CD4-positive, alpha-beta T cell treated with Interferon alpha-2 for 1 hour (primary cell): ENCODE measurements around the gene GFPT2.

Experiments used
- DNase-seq, 2 donors: peaks; one replicate each; pipeline ENCODE4 v3.0.0-alpha.2; 2020 to 2022

Gene GFPT2

DNA sequence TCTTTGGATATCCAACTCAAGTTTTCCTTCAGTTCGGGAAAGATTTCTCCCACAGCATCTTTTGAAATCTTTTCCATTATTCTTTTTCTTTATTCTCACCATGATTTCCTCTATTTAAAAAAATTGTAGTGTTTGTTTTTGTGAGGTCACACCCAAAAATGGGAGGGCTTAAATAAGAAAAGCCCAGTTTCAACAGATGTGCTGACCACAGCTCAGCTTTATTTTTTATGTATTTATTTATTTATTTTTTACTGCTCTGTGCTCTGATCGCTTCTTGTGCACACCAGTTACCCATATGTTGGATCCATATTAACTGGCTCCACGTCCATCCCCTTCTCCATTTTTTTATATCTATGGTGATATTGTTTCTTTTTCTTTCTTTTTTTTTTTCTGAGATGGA is 20.3 kb downstream of the GFPT2 start:
- no peak for DNase-seq

DNA sequence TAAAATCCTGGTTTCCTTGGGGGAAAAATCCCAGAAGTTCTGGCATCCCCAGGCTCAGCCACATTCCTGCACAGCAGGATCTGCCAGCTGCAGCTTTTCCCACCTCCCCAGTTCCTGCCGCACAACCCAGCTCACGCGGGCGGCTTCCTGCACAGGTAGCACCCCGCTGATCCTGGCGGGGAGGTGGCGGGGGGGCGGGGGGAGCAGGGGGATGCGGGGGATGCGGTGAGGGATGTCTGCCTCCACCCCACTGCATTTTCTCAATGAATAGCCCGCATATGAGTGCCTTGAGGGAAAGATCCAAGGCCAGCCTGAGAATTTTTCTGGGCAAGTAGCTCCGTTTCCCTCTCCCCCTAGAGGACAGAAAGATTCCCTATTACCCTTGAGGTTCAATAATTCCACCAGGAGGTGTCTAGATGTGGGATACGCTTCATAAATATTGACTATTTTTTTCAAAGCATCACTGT is 21.1 kb downstream of the GFPT2 start:
- DNase-seq, result no peak

DNA sequence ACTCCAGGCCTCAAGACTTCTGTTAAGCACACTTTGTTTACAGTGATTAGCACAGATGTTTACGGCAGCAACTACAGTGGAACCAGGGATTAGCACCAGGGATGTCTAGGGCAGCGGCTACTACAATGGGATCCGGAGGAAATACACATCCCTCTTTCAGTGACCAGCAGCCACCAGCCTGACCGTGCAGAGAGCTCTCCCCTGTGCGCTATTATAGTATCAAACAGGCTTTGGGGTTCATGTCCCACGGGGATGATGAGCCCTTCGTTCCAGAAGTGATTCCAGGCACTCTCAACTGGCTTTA is 21.5 kb downstream of the GFPT2 start:
- DNase-seq, result no peak

DNA sequence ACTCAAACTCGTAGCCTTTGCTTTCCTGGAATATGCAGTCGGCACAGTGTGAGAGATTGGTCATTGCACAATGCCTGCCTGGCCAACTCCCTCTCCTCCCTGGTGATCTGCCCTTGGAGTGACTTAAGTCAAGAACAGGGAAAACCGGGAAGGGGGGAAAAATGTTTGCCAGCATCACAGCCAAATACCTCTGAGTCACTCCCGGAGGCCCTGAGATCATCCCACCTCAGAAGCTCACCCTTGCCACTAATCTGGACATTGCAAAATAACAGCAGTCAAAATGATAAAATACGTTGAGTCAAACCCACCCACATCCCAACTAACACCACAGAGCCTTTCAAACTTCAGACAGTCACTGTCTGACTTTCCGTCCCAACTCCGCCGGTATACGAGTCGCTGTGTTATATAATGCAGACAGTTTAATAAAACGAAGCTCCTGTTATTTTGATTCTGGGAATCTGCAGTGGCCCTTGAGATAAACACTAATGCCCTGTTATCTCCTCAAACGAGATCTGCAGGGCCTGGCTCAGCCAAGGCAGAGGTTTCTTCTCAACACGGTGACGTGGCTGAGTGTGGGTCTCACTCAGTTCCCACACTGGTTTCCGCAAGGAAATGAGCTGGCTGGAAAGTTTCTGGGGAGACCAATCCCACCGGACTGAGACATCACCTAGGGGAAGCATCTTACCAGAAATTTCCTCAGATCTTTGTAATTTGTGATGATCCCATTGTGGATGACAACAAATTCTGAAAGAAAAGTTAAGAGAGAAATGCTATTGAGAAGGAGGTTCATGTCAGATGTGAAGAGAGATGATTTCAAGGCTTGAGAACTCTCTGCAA is 22.1 kb downstream of the GFPT2 start:
- DNase-seq, result no peak

DNA sequence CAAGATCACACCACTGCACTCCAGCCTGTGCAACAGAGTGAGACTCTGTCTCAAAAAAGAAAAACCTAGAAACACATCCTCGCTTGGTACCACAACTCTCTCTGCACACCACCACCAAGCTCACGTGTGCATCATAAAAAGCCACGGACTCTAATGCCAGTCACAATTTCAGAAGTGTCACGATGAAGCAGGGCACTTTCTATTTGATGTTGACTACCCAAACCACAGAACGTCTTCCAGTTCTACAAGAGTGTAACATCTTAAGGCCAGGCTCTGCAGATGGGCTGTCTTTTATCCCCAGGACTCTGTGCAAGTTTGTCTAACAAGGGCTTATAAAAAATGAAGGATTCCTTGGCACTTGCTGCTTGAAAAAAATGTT is 22.9 kb downstream of the GFPT2 start:
- no peak for DNase-seq

DNA sequence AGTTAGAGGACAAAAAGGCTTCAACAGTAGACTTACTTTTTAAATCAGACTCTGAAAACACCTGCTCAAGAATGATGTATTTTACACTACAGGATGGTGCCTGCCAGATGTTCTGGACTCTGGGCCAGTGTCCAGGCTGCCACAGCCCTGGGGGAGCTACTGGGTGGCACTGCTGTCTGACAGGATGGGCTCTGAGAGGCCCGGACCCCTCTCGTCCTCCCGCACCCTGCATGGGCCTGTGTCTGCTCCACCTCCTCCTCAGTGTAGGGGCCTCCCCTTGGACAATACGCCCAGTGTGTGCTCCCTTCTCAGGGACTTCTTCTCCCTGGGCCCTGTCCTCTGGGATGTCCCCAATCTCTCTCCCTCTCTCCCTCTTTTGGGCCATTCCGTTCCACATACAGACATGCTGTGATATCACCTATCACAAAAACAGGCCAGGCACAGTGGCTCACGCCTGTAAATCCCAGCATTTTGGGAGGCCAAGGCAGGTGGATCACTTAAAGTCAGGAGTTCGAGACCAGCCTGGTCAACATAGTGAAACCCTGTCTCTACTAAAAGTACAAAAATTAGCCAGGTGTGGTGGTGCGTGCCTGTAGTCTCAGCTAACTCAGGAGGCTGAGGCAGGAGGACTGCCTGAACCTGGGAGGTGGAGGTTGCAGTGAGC is 23.4 kb downstream of the GFPT2 start:
- no peak for DNase-seq

DNA sequence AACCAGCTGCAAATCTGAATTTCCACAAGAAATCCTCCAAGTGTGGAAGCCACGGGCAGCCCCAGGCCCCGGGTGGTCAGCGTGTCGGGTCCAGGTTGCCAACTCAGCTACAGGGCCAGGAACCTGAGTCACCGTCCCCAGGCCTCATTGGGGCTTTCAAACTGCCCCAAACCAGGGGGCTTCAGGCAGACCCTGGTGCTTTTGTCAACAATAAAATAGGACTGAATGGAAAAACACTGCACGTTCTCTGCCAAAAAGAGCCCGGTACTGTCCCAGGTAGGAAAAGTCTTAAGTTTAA is 24.0 kb downstream of the GFPT2 start:
- no peak for DNase-seq

DNA sequence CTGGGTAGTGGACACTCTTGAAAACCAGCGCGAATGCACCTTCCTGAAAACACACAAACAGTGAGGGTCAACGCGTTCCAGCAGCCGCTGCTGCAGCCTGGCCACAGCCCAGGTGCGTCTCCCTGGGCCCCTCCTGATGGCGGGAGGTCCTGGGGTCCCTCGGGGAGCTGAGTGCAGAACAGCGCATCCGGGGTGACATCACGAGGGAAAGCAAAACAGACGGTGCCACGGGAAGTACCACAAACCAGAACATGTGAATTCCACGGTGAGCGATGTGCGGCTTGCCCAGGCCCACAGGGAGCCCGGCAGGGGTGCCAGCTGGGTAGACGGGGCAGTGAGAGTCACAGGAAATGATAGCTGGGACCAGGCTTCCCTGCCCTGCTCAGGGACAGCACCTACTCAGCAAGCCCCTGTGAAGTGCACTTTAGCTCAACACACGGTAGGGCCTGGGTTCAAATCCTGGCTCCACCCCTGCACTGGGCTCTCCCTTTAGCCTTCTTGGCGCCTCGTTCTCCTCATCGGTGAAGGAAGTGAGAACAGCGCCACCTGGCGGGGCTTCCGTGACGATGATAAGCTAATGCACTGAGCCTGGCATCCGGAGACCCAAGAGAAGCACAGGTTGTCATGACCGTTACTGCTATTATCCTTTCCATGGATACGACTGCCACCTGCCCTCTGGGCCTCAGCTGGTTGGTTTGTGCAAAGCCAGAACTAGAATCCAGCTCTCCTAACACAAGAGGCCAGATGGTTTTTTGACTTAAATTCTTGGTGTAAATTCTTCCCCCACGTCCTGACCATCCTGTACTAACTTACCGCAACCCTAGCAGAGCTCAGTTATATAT is 24.6 kb downstream of the GFPT2 start:
- peak; percentile 81 to 86 for DNase-seq

DNA sequence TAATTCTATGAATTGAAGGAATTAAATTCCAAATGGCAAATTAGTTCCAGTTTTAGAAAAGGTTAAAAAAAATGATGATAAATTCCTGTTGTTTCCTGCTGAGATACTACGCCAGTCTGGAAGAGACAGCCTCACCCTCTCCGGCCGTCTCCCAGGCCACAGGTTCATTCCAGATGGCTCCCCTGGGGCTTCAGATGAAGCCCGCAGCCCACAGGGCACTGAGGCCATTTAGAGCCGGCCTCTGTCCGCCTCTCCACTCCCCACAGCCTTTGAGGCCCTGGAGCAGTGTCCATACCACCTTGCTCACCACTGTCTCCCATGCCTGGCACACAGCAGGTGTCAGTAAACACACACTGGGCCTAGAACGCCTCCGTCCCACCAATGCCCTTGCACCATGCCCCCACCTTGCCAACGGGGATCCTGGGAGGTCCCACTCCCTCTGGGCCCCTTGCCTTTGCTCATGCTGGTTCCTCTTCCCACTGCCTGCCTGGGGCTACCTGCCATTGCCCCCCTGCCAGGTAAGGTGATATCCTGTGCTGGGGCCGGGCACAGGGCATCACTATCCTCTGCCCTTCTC is 26.1 kb downstream of the GFPT2 start:
- DNase-seq, result no peak

DNA sequence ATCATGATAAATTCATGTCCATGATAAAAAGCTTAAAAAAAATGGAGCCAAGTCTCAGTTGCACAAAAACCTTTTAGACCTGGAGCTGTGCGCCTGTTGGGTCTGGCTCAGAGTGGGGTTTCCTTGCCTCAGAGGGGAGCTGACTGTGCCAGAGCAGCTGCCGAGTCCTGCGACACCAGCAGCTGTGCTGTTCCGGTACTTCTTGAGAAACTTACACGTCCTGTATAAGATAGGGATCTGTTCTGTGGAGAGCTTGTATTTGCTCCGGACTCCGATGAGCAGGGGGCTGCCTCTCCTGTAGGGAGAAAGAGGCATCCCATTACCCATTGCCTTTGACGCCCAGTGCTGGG is 28.6 kb downstream of the GFPT2 start:
- no peak for DNase-seq

DNA sequence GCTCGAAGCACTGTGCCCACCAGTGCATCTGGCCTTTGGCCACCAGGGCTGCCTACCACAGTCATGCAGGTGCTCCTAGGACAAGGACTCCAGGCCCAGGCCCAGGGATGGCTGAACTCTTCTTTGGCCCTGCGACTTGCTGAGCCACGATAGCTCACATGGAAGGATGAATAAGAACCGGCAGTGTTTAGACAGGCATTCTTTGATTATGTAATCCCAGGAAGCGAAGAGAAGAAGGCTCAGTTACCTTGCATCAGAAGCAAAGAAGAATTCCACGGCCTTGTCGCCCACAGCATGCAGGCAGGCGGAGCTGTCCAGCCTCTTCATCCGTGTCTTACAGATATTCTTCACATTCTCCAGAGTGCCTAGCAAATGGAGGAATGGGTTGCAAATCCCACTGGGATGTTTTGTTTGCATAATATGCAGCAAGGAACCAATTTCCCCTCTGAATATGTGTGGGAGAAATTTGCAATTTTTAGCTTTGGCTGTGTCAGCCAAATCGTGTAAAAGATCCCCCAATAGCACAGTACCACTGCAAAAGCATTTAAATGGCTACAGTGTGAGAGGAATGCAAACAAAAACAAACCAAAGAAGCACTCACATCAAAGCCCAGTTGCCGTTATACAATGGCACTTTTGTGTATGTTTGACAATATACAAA is 29.1 kb downstream of the GFPT2 start:
- DNase-seq, result no peak

DNA sequence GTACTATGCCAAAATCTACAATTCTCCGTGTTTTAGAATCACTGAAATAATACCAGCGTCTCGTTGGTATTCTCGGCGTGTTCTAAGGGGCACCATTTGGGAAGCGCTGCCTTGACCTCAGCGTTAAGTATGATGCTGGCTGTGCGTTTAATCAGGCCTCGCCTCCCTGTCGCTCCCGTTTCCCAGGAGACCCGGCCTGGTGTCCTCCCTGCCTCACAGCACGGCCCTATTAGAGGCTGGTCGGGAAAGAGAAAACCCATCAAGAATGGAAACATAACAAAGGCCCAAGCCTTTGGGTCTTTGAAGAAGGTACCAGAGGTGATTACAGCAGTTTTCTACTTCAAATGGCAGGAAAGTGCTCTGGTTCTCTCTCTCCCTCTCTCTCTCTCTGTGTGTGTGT is 30.0 kb downstream of the GFPT2 start:
- DNase-seq, result no peak

DNA sequence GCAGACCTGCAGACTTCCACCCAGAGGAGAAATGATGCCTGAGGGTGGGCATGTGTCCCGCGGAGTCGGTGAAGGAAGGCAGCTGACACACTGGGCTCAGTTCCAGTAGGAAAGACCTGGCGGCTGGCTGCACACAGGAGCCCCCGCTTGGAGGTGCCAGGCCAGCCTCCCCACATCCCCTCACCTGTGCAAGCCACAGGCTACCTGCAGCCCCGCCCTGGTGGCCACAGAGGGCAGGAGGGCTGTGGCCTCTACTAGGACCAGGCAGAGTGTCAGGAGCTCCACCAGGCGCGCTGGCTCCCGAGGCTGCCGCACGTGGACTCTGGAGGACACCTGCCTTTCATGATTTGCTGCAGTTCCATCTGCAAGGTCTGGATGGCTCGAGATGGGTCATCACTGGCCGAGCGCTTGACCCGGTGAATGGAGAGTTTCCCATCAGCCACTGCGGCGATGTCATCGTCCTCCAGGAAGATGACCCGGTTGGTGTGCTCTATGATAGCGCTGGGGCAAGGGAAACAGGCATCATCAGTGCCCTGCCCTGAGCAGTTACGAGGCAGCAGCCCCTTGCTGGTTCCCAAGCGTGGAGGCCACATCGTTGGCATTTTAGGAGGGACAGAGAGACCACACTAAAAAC is 34.6 kb downstream of the GFPT2 start:
- DNase-seq, result no peak

DNA sequence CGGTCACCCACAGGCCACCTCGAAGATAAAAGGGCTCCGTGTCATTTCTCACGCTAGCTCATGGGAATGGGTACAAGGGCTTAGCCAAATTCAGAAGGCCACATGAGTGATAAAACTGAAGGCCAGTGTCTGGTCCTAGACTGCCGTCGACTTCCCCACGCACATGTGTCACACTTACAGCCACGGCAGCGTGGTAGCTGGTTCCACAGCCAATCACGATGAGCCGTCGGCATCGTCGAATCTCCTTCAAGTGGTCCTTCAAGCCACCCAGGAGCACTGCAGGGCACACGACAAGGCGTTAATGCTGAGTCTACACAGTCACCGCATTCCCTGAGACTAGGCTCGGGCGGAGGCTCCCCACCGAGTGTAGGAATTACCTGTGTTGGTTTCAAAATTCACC is 36.5 kb downstream of the GFPT2 start:
- no peak for DNase-seq

DNA sequence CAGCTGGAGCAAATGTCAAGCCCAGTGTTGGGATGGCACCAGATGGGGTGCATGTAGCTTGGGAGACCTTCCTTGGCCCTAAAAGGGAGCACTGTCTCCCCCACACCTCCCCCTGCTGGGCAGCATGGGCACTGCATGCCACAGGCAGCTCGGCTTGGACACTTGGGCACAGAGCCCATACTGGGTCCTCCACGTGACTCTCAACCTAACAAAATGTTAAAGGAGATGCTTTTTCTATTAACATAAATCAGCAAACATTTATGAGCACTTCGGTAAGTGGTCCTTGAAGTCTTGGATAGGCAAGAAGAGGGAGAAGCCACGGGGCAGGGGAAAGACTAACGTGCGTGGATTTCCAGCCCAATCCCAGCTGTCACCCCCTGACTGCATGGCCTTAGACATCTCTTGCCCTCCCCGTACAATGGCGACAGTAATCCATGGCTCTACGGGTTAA is 37.3 kb downstream of the GFPT2 start:
- DNase-seq, result peak; percentile 68 to 78

DNA sequence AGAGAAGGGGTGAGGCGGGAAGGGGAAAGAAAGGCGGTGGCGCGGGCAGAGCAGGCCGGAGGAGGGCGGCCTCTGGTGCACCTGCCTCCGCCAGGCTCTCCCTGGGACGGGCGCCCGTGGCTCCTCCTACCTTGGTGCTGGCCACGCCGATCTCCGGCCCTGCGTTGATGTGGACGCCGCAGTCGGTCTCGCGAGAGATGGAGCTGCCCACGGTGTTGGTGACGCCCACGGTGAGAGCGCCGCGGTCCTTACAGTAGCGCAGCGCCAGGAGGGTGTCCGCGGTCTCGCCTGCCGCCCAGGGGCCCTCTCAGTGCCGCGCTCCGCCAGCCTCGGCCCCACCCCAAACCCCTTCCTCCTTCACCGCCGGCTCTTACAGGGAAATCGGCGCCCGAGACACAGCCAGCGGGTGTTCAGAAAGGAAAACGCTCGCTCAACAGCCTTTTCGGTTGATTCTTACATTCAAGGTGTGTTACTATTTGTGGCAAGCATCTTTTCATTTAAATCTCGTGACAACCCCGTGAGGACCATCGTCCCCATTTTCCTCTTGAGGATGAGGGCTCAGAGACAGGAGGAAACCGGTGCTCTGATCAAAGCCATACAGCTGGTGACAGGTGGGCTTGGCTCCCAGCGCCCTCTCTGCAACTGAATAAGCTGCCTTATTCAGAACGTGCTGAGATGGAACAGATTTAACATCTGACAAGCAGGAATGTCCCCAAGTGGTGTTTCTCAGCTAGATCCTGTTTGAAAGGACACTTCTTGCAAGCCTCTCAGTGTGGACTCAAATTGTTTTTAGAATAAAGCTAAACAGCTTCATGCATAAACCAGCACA is 39.2 kb downstream of the GFPT2 start:
- peak in 1 of 2 donors; percentile 56 for DNase-seq

DNA sequence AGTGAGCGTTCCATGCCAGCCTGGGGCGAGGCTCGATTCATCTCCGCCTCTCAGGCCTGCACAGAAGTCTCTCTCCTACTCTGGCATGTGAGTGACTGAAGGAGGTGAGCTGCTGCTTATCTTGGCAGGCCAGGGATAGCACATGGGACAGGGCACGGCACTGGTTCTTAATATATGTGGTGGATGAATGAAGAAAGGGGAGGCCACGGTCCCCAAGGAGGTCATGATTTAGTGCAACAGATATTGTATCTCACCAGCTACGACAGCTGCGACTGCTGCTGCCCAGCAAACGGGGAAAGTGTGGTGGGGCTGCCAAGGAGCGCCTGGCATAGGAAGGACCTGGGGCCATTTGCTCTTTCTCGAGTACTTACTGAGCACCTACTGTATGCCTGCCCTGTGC is 41.9 kb downstream of the GFPT2 start:
- no peak for DNase-seq

DNA sequence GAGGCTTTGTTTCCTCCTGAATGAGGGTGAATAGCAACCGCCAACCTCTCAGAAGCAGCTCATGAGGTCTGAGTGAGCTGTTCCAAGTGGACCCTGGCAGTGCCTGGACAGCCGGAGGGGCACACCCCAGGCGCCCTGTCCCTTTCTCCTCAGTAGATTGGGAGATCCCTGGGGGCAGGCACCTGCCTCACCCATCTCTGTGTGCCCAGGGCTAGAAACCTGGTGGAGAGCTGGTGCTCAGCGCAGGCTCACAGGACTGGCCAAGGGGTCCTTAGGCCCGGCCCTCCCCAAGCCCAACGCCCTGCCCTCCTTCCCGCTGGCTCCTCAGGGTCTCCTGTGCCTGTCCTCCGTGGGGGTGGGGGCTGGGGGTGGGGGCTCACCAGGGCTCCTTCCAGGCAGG is 46.3 kb downstream of the GFPT2 start:
- DNase-seq, result no peak

DNA sequence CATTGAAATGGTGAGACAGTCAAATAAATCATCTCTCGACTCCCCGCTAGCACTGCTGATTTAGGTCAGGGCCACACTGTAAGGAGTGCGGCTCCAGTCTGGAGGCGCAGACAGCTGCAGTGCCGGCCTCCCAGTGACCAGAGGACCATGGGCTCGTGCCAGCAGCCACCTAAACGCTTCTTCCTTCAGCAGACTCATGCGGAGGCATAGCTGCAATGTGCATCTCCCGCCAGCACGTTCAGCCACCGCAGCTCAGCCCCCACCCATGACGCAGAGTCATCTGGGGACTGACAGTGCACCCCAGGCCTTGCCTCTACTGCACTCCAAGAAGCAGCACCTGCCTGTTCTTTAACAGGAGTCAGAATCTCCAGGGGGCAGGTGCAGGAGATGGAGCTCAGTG is 47.7 kb downstream of the GFPT2 start:
- no peak for DNase-seq

DNA sequence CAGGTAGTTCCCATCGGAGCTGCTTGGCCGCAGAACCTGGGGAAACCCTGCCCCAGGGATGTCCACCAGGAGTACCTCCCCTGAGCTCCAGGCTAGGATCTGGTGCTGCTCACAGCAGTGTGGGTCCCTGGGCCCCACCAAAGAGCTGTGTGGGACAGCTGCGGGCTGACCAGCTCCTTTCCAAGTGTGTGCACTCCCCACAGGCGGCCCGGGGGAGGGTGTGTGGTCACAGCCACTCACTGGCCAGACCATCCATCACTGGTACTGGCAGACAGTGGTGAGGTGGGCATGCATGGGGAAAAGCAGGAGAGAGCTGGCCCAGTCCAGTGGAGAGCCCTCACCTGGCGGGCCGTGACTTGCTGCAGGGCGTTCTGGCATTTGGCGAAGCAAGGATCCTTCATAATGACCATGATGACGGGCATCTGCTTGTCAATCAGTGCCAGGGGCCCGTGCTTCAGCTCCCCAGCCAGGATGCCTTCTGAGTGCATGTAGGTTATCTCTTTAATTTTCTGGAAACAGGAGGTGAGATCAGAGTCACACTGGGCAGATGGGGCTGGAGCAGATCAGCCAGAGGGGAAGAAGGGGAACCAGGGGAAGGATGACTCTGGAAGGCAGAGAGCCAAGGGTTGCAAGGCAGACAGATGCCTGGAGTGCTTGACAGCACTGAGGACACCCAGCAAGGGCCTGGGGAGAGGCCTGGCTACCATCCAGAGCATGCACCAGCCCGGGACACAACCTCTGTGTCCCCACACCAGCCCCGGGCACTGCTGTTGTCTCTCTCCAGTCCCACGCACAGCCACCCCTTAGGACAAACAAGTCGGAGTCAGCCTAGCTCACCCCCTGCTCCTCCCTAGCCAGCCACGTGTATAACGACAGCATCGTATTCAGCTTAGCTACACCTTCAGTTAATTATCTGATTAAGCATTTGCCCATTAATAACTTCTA is 48.4 kb downstream of the GFPT2 start:
- no peak for DNase-seq

DNA sequence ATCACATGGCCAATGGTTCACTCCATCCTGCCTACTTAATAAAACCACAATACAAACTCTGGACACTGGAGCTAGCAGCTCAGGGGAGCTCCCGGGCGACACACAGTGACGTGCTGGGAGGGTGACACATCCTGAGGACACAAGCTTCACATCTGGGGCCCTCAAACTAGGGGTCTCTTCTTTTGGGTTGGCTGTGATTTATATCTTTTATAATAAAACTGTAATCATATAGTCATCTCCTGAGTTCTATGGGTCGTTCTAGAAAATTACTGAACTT is 49.2 kb downstream of the GFPT2 start:
- DNase-seq, result no peak
